NB4 (cell line): ENCODE data around the gene RHOD.

Source experiments
- CTCF ChIP-seq: IDR thresholded peaks from one replicate; pipeline ENCODE4 v1.5.1; 2012; ENCODE audit warnings: low read depth, low read length
- MAX ChIP-seq: IDR thresholded peaks from 2 replicates; pipeline ENCODE4 v1.6.1; 2011; ENCODE audit warnings: low read depth, low read length
- MYC ChIP-seq: IDR thresholded peaks from 2 replicates; pipeline ENCODE4 v1.6.1; 2011; ENCODE audit warnings: low read depth, low read length
- POLR2A ChIP-seq: IDR thresholded peaks from 2 replicates; pipeline ENCODE4 v1.6.1; 2011; ENCODE audit warnings: mild to moderate bottlenecking; ENCODE audit not compliant: insufficient read length; ENCODE audit errors: extremely low read depth

- TF ChIP-seq CTCF, result no peak
- TF ChIP-seq POLR2A, result no peak
- no peak for TF ChIP-seq MAX
- TF ChIP-seq MYC, result no peak
These were observed 27.5 kb upstream of the RHOD start for GRCh38 chr11:67029146-67029545.
